Activated B cell treated with CpG ODN at 0.5 μM for 24 hours (primary cell): ENCODE results near the gene TCF3. TPM values are rescaled to one million over a fixed set of nuclear protein-coding genes. Genes with fewer than 3 reads are reported as not detected.
A peak's percentile ranks its signal among the peaks of the same experiment; 100 is the strongest.

Experiments used
- ATAC-seq: fragments of 200-7000 bp; cut with Tn5 transposase; one replicate; pipeline ENCODE4 v1.10.0; 2021; ENCODE audit warnings: low read depth, mild to moderate bottlenecking, moderate library complexity
- CTCF ChIA-PET: fragments of 350-600 bp; sonication (Branson Sonifier 250); formaldehyde crosslinking; loops from one replicate; lab custom pipeline; 2021; ENCODE audit warnings: antibody characterized with exemption; lab: Charles Lee
- POLR2A ChIA-PET: fragments of 350-600 bp; sonication (Branson Sonifier 250); formaldehyde crosslinking; loops from one replicate; lab custom pipeline; 2021; ENCODE audit warnings: antibody characterized with exemption; lab: Charles Lee
- DNase-seq: peaks from one replicate; pipeline ENCODE4 v3.0.0; 2022
- H3K27ac Mint-ChIP-seq: one replicate; pipeline ENCODE4 v1.8.0; 2020; ENCODE audit warnings: mixed read lengths
- H3K27me3 Mint-ChIP-seq: one replicate; pipeline ENCODE4 v1.8.0; 2021; ENCODE audit warnings: mixed read lengths
- H3K36me3 Mint-ChIP-seq: one replicate; pipeline ENCODE4 v1.8.0; 2021; ENCODE audit warnings: low read depth, mixed read lengths
- H3K4me1 Mint-ChIP-seq: one replicate; pipeline ENCODE4 v1.8.0; 2021; ENCODE audit warnings: mixed read lengths
- H3K4me3 Mint-ChIP-seq: one replicate; pipeline ENCODE4 v1.8.0; 2020; ENCODE audit warnings: mild to moderate bottlenecking, mixed read lengths
- H3K9me3 Mint-ChIP-seq: one replicate; pipeline ENCODE4 v1.8.0; 2020; ENCODE audit warnings: mixed read lengths
- CTCF ChIP-seq: fragments of 200-600 bp; IDR thresholded peaks from one replicate; pipeline ENCODE4 v1.8.0; 2022; ENCODE audit warnings: antibody characterized with exemption, mild to moderate bottlenecking
- intact Hi-C: fragments of 100-400 bp; cut with micrococcal nuclease; formaldehyde crosslinking; loops from one replicate; pipeline ENCODE4 v1.15.1; 2024
- total RNA-seq: library from RNA; stranded (reverse); gene quantifications from 2 replicates; pipeline ENCODE4 v1.2.3, GENCODE V29; 2022

TCF3 gene
- total RNA-seq, 1 donor from 2014 or later: 143 TPM

- H3K27ac Mint-ChIP-seq: no peak overlapping the region
- DNase-seq (no peak), ATAC-seq (no peak)
- ChIA-PET POLR2A (interaction anchor here (0.7 to 1.1 kb wide), 3 partner anchors 15 to 41 kb away, joined by 3 read pairs; no protein-coding TSS in a partner anchor), CTCF (no interaction called here)
- TF ChIP-seq CTCF: no peak
- H3K9me3 Mint-ChIP-seq: no peaks in the 10 kb centered on the region
- intact Hi-C loops: no loop called here
- H3K27me3 Mint-ChIP-seq: peaks cover 37% of the 10 kb centered on the region
- H3K4me1 Mint-ChIP-seq: peaks cover 7% of the 10 kb centered on the region
- H3K36me3 Mint-ChIP-seq: no peaks in the 10 kb centered on the region
- H3K4me3 Mint-ChIP-seq: no peak overlapping the region
These were observed 23.4 kb upstream of the TCF3 start for GRCh38 chr19:1675633-1676350.

- POLR2A ChIA-PET: interaction anchor here (5.8 kb wide), 1 partner anchor 24 kb away, joined by 121 read pairs; the partner anchor contains the start of gene TCF3
- Mint-ChIP-seq H3K36me3 (no peaks in the 10 kb centered on the region), H3K27ac (no peak overlapping the region), H3K9me3 (no peaks in the 10 kb centered on the region), H3K27me3 (peaks cover 35% of the 10 kb centered on the region), H3K4me3 (no peak overlapping the region), H3K4me1 (peaks cover 15% of the 10 kb centered on the region)
- intact Hi-C loops: loop anchor here (5.0 kb wide), 2 partner anchors 78 to 123 kb away; partner anchors contain the start of gene ONECUT3
- ATAC-seq (no peak), DNase-seq (no peak)
- no peak for TF ChIP-seq CTCF
- CTCF ChIA-PET: interaction anchor here (1.0 kb wide), 1 partner anchor 56 kb away, joined by 3 read pairs; no protein-coding TSS in a partner anchor
These were observed 21.9 kb upstream of the TCF3 start for GRCh38 chr19:1674293-1674679.

GRCh38 chr19:1673645-1674292 lies 21.4 kb upstream of the TCF3 start:
- Mint-ChIP-seq H3K27ac (no peak overlapping the region), H3K27me3 (peaks cover 35% of the 10 kb centered on the region), H3K36me3 (no peaks in the 10 kb centered on the region), H3K4me3 (peak overlapping the region; percentile 19), H3K9me3 (no peaks in the 10 kb centered on the region), H3K4me1 (peaks cover 19% of the 10 kb centered on the region)
- ATAC-seq (no peak), DNase-seq (no peak)
- TF ChIP-seq CTCF: no peak
- intact Hi-C loops: loop anchor here (2.0 to 5.0 kb wide), 3 partner anchors 49 to 124 kb away; partner anchors contain the start of gene ONECUT3
- CTCF ChIA-PET: interaction anchor here (1.0 to 2.5 kb wide), 6 partner anchors 22 to 122 kb away, joined by 3 to 29 read pairs (median 10); partner anchors contain the start of gene TCF3
- POLR2A ChIA-PET: interaction anchor here (5.8 kb wide), 1 partner anchor 23 kb away, joined by 121 read pairs; the partner anchor contains the start of gene TCF3

- H3K9me3 Mint-ChIP-seq: no peaks in the 10 kb centered on the region
- no peak for ATAC-seq
- intact Hi-C loops: loop anchor here (1.0 to 5.0 kb wide), 9 partner anchors 48 to 153 kb away; partner anchors contain the start of genes ONECUT3 and UQCR11
- no peak for TF ChIP-seq CTCF
- DNase-seq: no peak
- no peak overlapping the region for H3K27ac Mint-ChIP-seq
- CTCF ChIA-PET: interaction anchor here (0.9 to 2.5 kb wide), 26 partner anchors 11 to 183 kb away, joined by 3 to 29 read pairs (median 6); partner anchors contain the start of genes MBD3 and TCF3
- H3K36me3 Mint-ChIP-seq: no peaks in the 10 kb centered on the region
- POLR2A ChIA-PET: interaction anchor here (0.7 to 5.8 kb wide), 7 partner anchors 9 to 153 kb away, joined by 3 to 121 read pairs (median 5); partner anchors contain the start of genes TCF3 and UQCR11
- H3K4me1 Mint-ChIP-seq: peaks cover 27% of the 10 kb centered on the region
- H3K4me3 Mint-ChIP-seq: peak overlapping the region; percentile 19
- H3K27me3 Mint-ChIP-seq: peaks cover 29% of the 10 kb centered on the region
These were observed 20.6 kb upstream of the TCF3 start for GRCh38 chr19:1672769-1673644.
